Keratinocyte (primary cell): ENCODE measurements around the gene RBM22.

ENCODE experiments used
- EZH2 ChIP-seq: IDR thresholded peaks from one replicate; pipeline ENCODE4 v1.6.1; 2012; ENCODE audit warnings: inconsistent platforms, mild to moderate bottlenecking, low read length, moderate library complexity
- TF ChIP-seq, protein P1 (sequence below), 3 experiments: IDR thresholded peaks in 1 of 3; conservative IDR thresholded peaks in 1 of 3; optimal IDR thresholded peaks in 1 of 3; 2 replicates in 2 of 3; 3 replicates in 1 of 3; pipeline versions ENCODE3 to v1.5.1; 2011; ENCODE audit warnings: low read length in 3 of 3, mild to moderate bottlenecking in 3 of 3, moderate library complexity in 2 of 3, control low read depth in 1 of 3, inconsistent platforms in 1 of 3; ENCODE audit not compliant: insufficient read depth in 2 of 3; ENCODE audit errors: extremely low read depth in 1 of 3

- TF ChIP-seq, protein P1, sequence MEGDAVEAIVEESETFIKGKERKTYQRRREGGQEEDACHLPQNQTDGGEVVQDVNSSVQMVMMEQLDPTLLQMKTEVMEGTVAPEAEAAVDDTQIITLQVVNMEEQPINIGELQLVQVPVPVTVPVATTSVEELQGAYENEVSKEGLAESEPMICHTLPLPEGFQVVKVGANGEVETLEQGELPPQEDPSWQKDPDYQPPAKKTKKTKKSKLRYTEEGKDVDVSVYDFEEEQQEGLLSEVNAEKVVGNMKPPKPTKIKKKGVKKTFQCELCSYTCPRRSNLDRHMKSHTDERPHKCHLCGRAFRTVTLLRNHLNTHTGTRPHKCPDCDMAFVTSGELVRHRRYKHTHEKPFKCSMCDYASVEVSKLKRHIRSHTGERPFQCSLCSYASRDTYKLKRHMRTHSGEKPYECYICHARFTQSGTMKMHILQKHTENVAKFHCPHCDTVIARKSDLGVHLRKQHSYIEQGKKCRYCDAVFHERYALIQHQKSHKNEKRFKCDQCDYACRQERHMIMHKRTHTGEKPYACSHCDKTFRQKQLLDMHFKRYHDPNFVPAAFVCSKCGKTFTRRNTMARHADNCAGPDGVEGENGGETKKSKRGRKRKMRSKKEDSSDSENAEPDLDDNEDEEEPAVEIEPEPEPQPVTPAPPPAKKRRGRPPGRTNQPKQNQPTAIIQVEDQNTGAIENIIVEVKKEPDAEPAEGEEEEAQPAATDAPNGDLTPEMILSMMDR (optimal IDR thresholded peaks at IDR 0.05 in 1 of 3, IDR thresholded peaks at IDR 0.05 in 1 of 3, conservative IDR thresholded peaks at IDR 0.05 in 1 of 3; ENCODE audit: extremely low read depth in 1 of 3, insufficient read depth in 2 of 3, low read length in 3 of 3): no peak
- TF ChIP-seq EZH2: no peak
Measured at GRCh38 chr5:150644058-150644457, 56.8 kb downstream of the RBM22 start.
